GM10266 (cell line): ENCODE data around the gene TOP2A.
A peak's percentile ranks its signal among the peaks of the same experiment; 100 is the strongest.
"Not testable (repeated sequence)": the region's sequence is repeated elsewhere in the genome, so short reads cannot be mapped to it uniquely, and the experiment has no call there.

Experiments used
- DNase-seq: peaks from one replicate; pipeline ENCODE4 v3.0.0; 2012; ENCODE audit errors: extremely low spot score
- CTCF ChIP-seq: IDR thresholded peaks from 2 replicates; pipeline ENCODE4 v1.5.1; 2012; ENCODE audit warnings: mild to moderate bottlenecking, low read depth; ENCODE audit not compliant: control insufficient read depth, insufficient read depth; ENCODE audit errors: missing control alignments

The TOP2A gene

GRCh38 chr17:40412880-40413279 is 4.8 kb downstream of the TOP2A start:
- no peak for DNase-seq
- no peak for TF ChIP-seq CTCF

- no peak for TF ChIP-seq CTCF
- DNase-seq, result no peak
These were observed 5.9 kb downstream of the TOP2A start for GRCh38 chr17:40411821-40412220.

GRCh38 chr17:40410082-40410481 is 7.6 kb downstream of the TOP2A start:
- DNase-seq, result no peak
- no peak for TF ChIP-seq CTCF

GRCh38 chr17:40409540-40409939 is 8.2 kb downstream of the TOP2A start:
- DNase-seq, result not testable (repeated sequence)

- TF ChIP-seq CTCF, result no peak
- DNase-seq, result no peak
These were observed 10.2 kb downstream of the TOP2A start for GRCh38 chr17:40407460-40407859.

GRCh38 chr17:40404003-40404402 is 13.7 kb downstream of the TOP2A start:
- DNase-seq, result no peak
- TF ChIP-seq CTCF, result no peak

GRCh38 chr17:40402668-40403067 is 15.0 kb downstream of the TOP2A start:
- DNase-seq, result no peak
- TF ChIP-seq CTCF, result no peak

- DNase-seq, result no peak
- TF ChIP-seq CTCF, result peak; percentile 41
These were observed 18.5 kb downstream of the TOP2A start for GRCh38 chr17:40399185-40399584.

GRCh38 chr17:40386555-40386954 is 31.1 kb downstream of the TOP2A start:
- not testable (repeated sequence) for DNase-seq
